Endothelial cell (in vitro differentiated cells): ENCODE measurements around the gene CDH24. TPM values are rescaled to one million over a fixed set of nuclear protein-coding genes. Genes with fewer than 3 reads are reported as not detected.

Experiments used
- DNase-seq: peaks from one replicate; pipeline ENCODE4 v3.0.0; 2021; ENCODE audit warnings: low spot score
- H3K27ac Mint-ChIP-seq: one replicate; pipeline ENCODE4 v1.8.0; 2021; ENCODE audit warnings: mixed read lengths, inconsistent platforms; ENCODE audit not compliant: unreplicated experiment
- H3K27me3 Mint-ChIP-seq: one replicate; pipeline ENCODE4 v1.8.0; 2021; ENCODE audit warnings: mild to moderate bottlenecking, moderate library complexity, mixed read lengths, inconsistent platforms; ENCODE audit not compliant: unreplicated experiment
- H3K36me3 Mint-ChIP-seq: one replicate; pipeline ENCODE4 v1.8.0; 2021; ENCODE audit warnings: mild to moderate bottlenecking, low read depth, mixed read lengths, inconsistent platforms; ENCODE audit not compliant: unreplicated experiment
- H3K4me1 Mint-ChIP-seq: one replicate; pipeline ENCODE4 v1.8.0; 2021; ENCODE audit warnings: mild to moderate bottlenecking, mixed read lengths, inconsistent platforms; ENCODE audit not compliant: unreplicated experiment
- H3K4me3 Mint-ChIP-seq: one replicate; pipeline ENCODE4 v1.8.0; 2021; ENCODE audit warnings: mild to moderate bottlenecking, mixed read lengths, inconsistent platforms; ENCODE audit not compliant: unreplicated experiment
- H3K9me3 Mint-ChIP-seq: one replicate; pipeline ENCODE4 v1.8.0; 2021; ENCODE audit warnings: mixed read lengths, inconsistent platforms; ENCODE audit not compliant: unreplicated experiment
- CTCF ChIP-seq: fragments of 200-600 bp; sonication (generic); IDR thresholded peaks from one replicate; pipeline ENCODE4 v1.5.0; 2021; ENCODE audit warnings: antibody characterized with exemption; ENCODE audit not compliant: unreplicated experiment
- total RNA-seq: library from RNA; stranded (reverse); fragmentation: NEBNext Ultra II Directional; extraction: Animal tissue kit (Norgen Biotek cat#: 25700); gene quantifications from one replicate; pipeline ENCODE4 v1.2.1, GENCODE V29; 2021; ENCODE audit not compliant: unreplicated experiment

Gene CDH24
- total RNA-seq, 1 donor from 2014 or later = 13.6 TPM

GRCh38 chr14:23089498-23090253, 32.4 kb upstream of the CDH24 start:
- Mint-ChIP-seq H3K9me3 (no peaks in the 10 kb centered on the region), H3K27ac (no peak overlapping the region), H3K4me3 (peak overlapping the region; percentile 48)

GRCh38 chr14:23086565-23086964, 29.2 kb upstream of the CDH24 start:
- H3K27ac Mint-ChIP-seq = no peak overlapping the region

More at GRCh38 chr14:23089498-23090253, 32.4 kb upstream of the CDH24 start:
- DNase-seq = no peak
- Mint-ChIP-seq H3K36me3 (peaks cover 32% of the 10 kb centered on the region), H3K4me1 (peaks cover 18% of the 10 kb centered on the region), H3K27me3 (no peaks in the 10 kb centered on the region)
- TF ChIP-seq CTCF = no peak

GRCh38 chr14:23085458-23085857, 28.1 kb upstream of the CDH24 start:
- TF ChIP-seq CTCF = no peak
- Mint-ChIP-seq H3K36me3 (peaks cover 36% of the 10 kb centered on the region), H3K4me1 (peaks cover 11% of the 10 kb centered on the region), H3K4me3 (no peak overlapping the region), H3K9me3 (no peaks in the 10 kb centered on the region), H3K27me3 (no peaks in the 10 kb centered on the region), H3K27ac (no peak overlapping the region)
- DNase-seq = no peak

More at GRCh38 chr14:23086565-23086964, 29.2 kb upstream of the CDH24 start:
- no peak for TF ChIP-seq CTCF
- H3K27me3 Mint-ChIP-seq = no peaks in the 10 kb centered on the region
- H3K9me3 Mint-ChIP-seq = no peaks in the 10 kb centered on the region
- DNase-seq = no peak
- no peak overlapping the region for H3K4me3 Mint-ChIP-seq
- H3K36me3 Mint-ChIP-seq = peaks cover 30% of the 10 kb centered on the region
- H3K4me1 Mint-ChIP-seq = peaks cover 13% of the 10 kb centered on the region

- TF ChIP-seq CTCF = no peak
- Mint-ChIP-seq H3K36me3 (peaks cover 32% of the 10 kb centered on the region), H3K9me3 (no peaks in the 10 kb centered on the region), H3K4me3 (peak overlapping the region; percentile 10), H3K4me1 (no peaks in the 10 kb centered on the region), H3K27me3 (peaks cover 2% of the 10 kb centered on the region), H3K27ac (no peak overlapping the region)
- no peak for DNase-seq
Observed at GRCh38 chr14:23080474-23080873, 23.2 kb upstream of the CDH24 start.

GRCh38 chr14:23079716-23080115, 22.4 kb upstream of the CDH24 start:
- Mint-ChIP-seq H3K36me3 (peaks cover 31% of the 10 kb centered on the region), H3K27me3 (peaks cover 2% of the 10 kb centered on the region), H3K4me3 (peak overlapping the region; percentile 78), H3K9me3 (no peaks in the 10 kb centered on the region), H3K27ac (peak overlapping the region; percentile 74), H3K4me1 (no peaks in the 10 kb centered on the region)
- no peak for DNase-seq
- no peak for TF ChIP-seq CTCF
